GM23338 (cell line): ENCODE results near the gene USH1C.

Source experiments
- CREB1 ChIP-seq: fragments of 250-450 bp; sonication (Bioruptor Pico); IDR thresholded peaks from 2 replicates; pipeline ENCODE4 v1.5.0; 2020; ENCODE audit warnings: low read depth, mild to moderate bottlenecking, moderate library complexity
- CTCF ChIP-seq, 2 experiments: fragments of 200-600 bp in 1 of 2; sonication (generic) in 1 of 2; conservative IDR thresholded peaks; 2 replicates each; pipeline versions ENCODE4 v1.5.1 to v1.6.1; 2016 to 2017; ENCODE audit warnings: antibody characterized with exemption in 2 of 2, low read depth in 2 of 2, mild to moderate bottlenecking in 2 of 2, moderate library complexity in 1 of 2
- ETS1 ChIP-seq: IDR thresholded peaks from 2 replicates; pipeline ENCODE4 v1.6.1; 2016; ENCODE audit warnings: antibody characterized with exemption
- EZH2 ChIP-seq: fragments of 200-600 bp; sonication (generic); IDR thresholded peaks from one replicate; pipeline ENCODE4 v1.8.0; 2017; ENCODE audit warnings: antibody characterized with exemption, mild to moderate bottlenecking, low read depth; ENCODE audit not compliant: unreplicated experiment
- EZH2phosphoT487 ChIP-seq: fragments of 200-600 bp; sonication (generic); IDR thresholded peaks from one replicate; pipeline ENCODE4 v1.8.1; 2018; ENCODE audit warnings: antibody characterized with exemption; ENCODE audit not compliant: unreplicated experiment
- JUNB ChIP-seq: IDR thresholded peaks from one replicate; pipeline ENCODE4 v1.6.1; 2016; ENCODE audit warnings: antibody characterized with exemption; ENCODE audit not compliant: unreplicated experiment
- NANOG ChIP-seq: IDR thresholded peaks from 2 replicates; pipeline ENCODE4 v1.6.1; 2016; ENCODE audit warnings: antibody characterized with exemption, borderline replicate concordance
- POLR2AphosphoS5 ChIP-seq: IDR thresholded peaks from 2 replicates; pipeline ENCODE4 v1.6.1; 2016; ENCODE audit warnings: antibody characterized with exemption, low read depth
- REST ChIP-seq: IDR thresholded peaks from one replicate; pipeline ENCODE4 v1.6.1; 2018; ENCODE audit warnings: antibody characterized with exemption; ENCODE audit not compliant: unreplicated experiment
- STAT1 ChIP-seq: IDR thresholded peaks from one replicate; pipeline ENCODE4 v1.6.1; 2016; ENCODE audit warnings: antibody characterized with exemption; ENCODE audit not compliant: unreplicated experiment
- ZNF114 ChIP-seq: fragments of 250-450 bp; sonication (Bioruptor Pico); IDR thresholded peaks from 2 replicates; pipeline ENCODE4 v1.5.0; 2020; ENCODE audit warnings: mild to moderate bottlenecking, moderate library complexity
- ZNF331 ChIP-seq: fragments of 250-450 bp; sonication (Bioruptor Pico); IDR thresholded peaks from 2 replicates; pipeline ENCODE4 v1.5.0; 2020; ENCODE audit warnings: low read depth, mild to moderate bottlenecking, moderate library complexity

- TF ChIP-seq ZNF114 (CRISPR knock-in tag) (no peak), CTCF (conservative IDR thresholded peaks at IDR 0.05; ENCODE audit: low read depth in 2 of 2) (no peak), EZH2 (no peak), POLR2AphosphoS5 (no peak), ZNF331 (no peak), EZH2phosphoT487 (no peak), ETS1 (no peak), STAT1 (no peak), REST (no peak), CREB1 (CRISPR knock-in tag) (no peak), JUNB (no peak), NANOG (no peak)
Observed at GRCh38 chr11:17516551-17517150, 27.6 kb downstream of the USH1C start.
